Neural progenitor cell (in vitro differentiated cells): ENCODE measurements around the gene AHRR.

Source experiments
- EZH2 ChIP-seq: fragments of 200-600 bp; sonication (generic); IDR thresholded peaks from 2 replicates; pipeline ENCODE4 v1.6.1; 2017; ENCODE audit warnings: antibody characterized with exemption, mild to moderate bottlenecking, moderate library complexity
- TF ChIP-seq, protein P1 (sequence below): fragments of 200-600 bp; sonication (generic); IDR thresholded peaks from 2 replicates; pipeline ENCODE4 v1.5.1; 2017; ENCODE audit warnings: antibody characterized with exemption, mild to moderate bottlenecking

DNA sequence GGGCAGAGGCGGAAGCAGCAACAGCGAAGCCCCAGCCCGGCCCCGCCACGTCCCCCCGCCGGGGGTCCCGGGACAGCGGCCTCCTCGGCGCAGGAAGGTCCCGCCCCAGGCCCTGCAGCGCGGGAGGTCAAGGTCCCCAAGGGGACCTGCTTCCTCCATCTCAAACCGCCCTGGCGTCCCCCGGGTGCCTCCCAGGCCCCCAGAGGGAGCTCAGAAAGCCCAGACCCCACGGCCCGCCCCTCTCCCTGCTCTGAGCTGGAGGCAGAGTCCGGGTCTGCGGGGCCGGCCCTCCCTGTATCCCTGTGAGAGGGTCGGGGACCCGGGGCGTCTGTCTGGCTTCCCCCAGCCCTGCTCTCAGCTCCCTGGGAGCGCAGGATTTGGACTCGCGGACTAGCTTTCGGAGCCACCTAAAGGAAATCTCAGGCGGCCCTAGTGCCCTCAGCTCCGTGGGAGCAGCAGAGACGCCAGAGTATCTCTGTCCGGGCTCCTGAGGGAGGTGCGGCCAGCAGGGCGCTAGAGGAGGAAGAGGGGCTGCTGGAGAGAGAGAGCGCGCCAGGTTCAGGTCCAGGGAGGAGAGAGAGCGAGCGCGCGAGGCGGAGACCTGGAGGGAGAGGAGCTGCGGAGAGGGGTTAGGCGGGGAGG, 152.2 kb downstream of the AHRR start:
- TF ChIP-seq, protein P1, sequence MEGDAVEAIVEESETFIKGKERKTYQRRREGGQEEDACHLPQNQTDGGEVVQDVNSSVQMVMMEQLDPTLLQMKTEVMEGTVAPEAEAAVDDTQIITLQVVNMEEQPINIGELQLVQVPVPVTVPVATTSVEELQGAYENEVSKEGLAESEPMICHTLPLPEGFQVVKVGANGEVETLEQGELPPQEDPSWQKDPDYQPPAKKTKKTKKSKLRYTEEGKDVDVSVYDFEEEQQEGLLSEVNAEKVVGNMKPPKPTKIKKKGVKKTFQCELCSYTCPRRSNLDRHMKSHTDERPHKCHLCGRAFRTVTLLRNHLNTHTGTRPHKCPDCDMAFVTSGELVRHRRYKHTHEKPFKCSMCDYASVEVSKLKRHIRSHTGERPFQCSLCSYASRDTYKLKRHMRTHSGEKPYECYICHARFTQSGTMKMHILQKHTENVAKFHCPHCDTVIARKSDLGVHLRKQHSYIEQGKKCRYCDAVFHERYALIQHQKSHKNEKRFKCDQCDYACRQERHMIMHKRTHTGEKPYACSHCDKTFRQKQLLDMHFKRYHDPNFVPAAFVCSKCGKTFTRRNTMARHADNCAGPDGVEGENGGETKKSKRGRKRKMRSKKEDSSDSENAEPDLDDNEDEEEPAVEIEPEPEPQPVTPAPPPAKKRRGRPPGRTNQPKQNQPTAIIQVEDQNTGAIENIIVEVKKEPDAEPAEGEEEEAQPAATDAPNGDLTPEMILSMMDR = no peak
- peak; percentile 97 for TF ChIP-seq EZH2
